Astrocyte (in vitro differentiated cells and primary cell): Measurements from ENCODE around the gene MAJIN. TPM values are rescaled to one million over a fixed set of nuclear protein-coding genes. Genes with fewer than 3 reads are reported as not detected.

Experiments
- DNase-seq: peaks from one replicate; pipeline ENCODE4 v3.0.0-alpha.2; 2010; ENCODE audit warnings: low read depth
- FAIRE-seq: peaks from 2 replicates; lab custom pipeline; 2011; peaks lifted over from hg19 to GRCh38; lab: Jason Lieb, UNC
- H2AFZ ChIP-seq: 2 replicates; pipeline ENCODE4 v1.6.0; 2012; ENCODE audit warnings: low read depth, low read length, inconsistent platforms
- H3K27ac ChIP-seq: 2 replicates; pipeline ENCODE4 v1.5.1; 2011; ENCODE audit warnings: low read depth, low read length, inconsistent platforms
- H3K27me3 ChIP-seq: 2 replicates; pipeline ENCODE4 v1.6.0; 2011; ENCODE audit warnings: low read length, inconsistent platforms; ENCODE audit not compliant: insufficient read depth
- H3K36me3 ChIP-seq: 2 replicates; pipeline ENCODE4 v1.5.1; 2011; ENCODE audit warnings: low read length, inconsistent platforms; ENCODE audit not compliant: insufficient read depth
- H3K4me1 ChIP-seq: 2 replicates; pipeline ENCODE4 v1.5.1; 2011; ENCODE audit warnings: low read length, inconsistent platforms; ENCODE audit not compliant: insufficient read depth
- H3K4me2 ChIP-seq: 2 replicates; pipeline ENCODE4 v1.6.0; 2012; ENCODE audit warnings: low read length, inconsistent platforms
- H3K4me3 ChIP-seq: 2 replicates; pipeline ENCODE4 v1.5.1; 2011; ENCODE audit warnings: low read depth, mild to moderate bottlenecking, low read length, inconsistent platforms; ENCODE audit not compliant: insufficient read depth
- H3K79me2 ChIP-seq: 2 replicates; pipeline ENCODE4 v1.6.0; 2012; ENCODE audit warnings: mild to moderate bottlenecking, low read length, inconsistent platforms; ENCODE audit not compliant: insufficient read depth
- H3K9ac ChIP-seq: 2 replicates; pipeline ENCODE4 v1.6.0; 2012; ENCODE audit warnings: mild to moderate bottlenecking, low read length, inconsistent platforms
- H3K9me3 ChIP-seq: 2 replicates; pipeline ENCODE4 v1.5.1; 2012; ENCODE audit warnings: low read depth, mild to moderate bottlenecking, low read length, inconsistent platforms; ENCODE audit not compliant: insufficient read depth
- H4K20me1 ChIP-seq: 2 replicates; pipeline ENCODE4 v1.6.0; 2012; ENCODE audit warnings: low read length, inconsistent platforms; ENCODE audit not compliant: insufficient read depth
- H3K27ac Mint-ChIP-seq: one replicate; pipeline ENCODE4 v1.8.0; 2021; ENCODE audit warnings: mild to moderate bottlenecking, mixed read lengths; ENCODE audit not compliant: unreplicated experiment
- H3K27me3 Mint-ChIP-seq: one replicate; pipeline ENCODE4 v1.8.0; 2021; ENCODE audit warnings: low read depth, mixed read lengths; ENCODE audit not compliant: unreplicated experiment
- H3K36me3 Mint-ChIP-seq: one replicate; pipeline ENCODE4 v1.8.0; 2021; ENCODE audit warnings: low read depth, mixed read lengths; ENCODE audit not compliant: unreplicated experiment
- H3K4me1 Mint-ChIP-seq: one replicate; pipeline ENCODE4 v1.8.0; 2021; ENCODE audit warnings: low read depth, mixed read lengths; ENCODE audit not compliant: unreplicated experiment
- H3K4me3 Mint-ChIP-seq: one replicate; pipeline ENCODE4 v1.8.0; 2021; ENCODE audit warnings: mild to moderate bottlenecking, moderate library complexity, mixed read lengths; ENCODE audit not compliant: unreplicated experiment
- H3K9me3 Mint-ChIP-seq: one replicate; pipeline ENCODE4 v1.8.0; 2021; ENCODE audit warnings: mild to moderate bottlenecking, mixed read lengths; ENCODE audit not compliant: unreplicated experiment
- CTCF ChIP-seq: IDR thresholded peaks from 2 replicates; pipeline ENCODE4 v1.5.1; 2011; ENCODE audit warnings: low read depth, mild to moderate bottlenecking, inconsistent platforms, low read length, moderate library complexity; ENCODE audit not compliant: insufficient read depth
- EZH2 ChIP-seq: IDR thresholded peaks from 2 replicates; pipeline ENCODE4 v1.6.1; 2012; ENCODE audit warnings: mild to moderate bottlenecking, low read length, inconsistent platforms; ENCODE audit not compliant: insufficient read depth
- total RNA-seq: library from RNA; stranded (reverse); gene quantifications from 2 replicates; pipeline ENCODE4 v1.2.1, GENCODE V29; 2021

MAJIN gene
- total RNA-seq, 1 donor from 2014 or later: not detected

GRCh38 chr11:64891880-64892279 lies 80.0 kb downstream of the MAJIN start:
- Histone ChIP-seq H3K27ac (no peak overlapping the region), H2AFZ (no peak overlapping the region), H3K9ac (no peak overlapping the region), H3K4me3 (no peak overlapping the region), H3K4me2 (no peak overlapping the region), H3K9me3 (no peaks in the 10 kb centered on the region), H3K4me1 (peaks cover 8% of the 10 kb centered on the region), H3K79me2 (no peaks in the 10 kb centered on the region), H3K36me3 (peaks cover 4% of the 10 kb centered on the region), H3K27me3 (no peaks in the 10 kb centered on the region), H4K20me1 (no peaks in the 10 kb centered on the region)
- Mint-ChIP-seq H3K27me3 (peaks cover 2% of the 10 kb centered on the region), H3K4me1 (peaks cover 8% of the 10 kb centered on the region), H3K4me3 (no peak overlapping the region), H3K36me3 (peaks cover 2% of the 10 kb centered on the region), H3K27ac (peak overlapping the region; percentile 62), H3K9me3 (no peaks in the 10 kb centered on the region)
- FAIRE-seq (no peak), DNase-seq (no peak)
- TF ChIP-seq CTCF (no peak), EZH2 (no peak)

GRCh38 chr11:64891215-64891848 lies 80.6 kb downstream of the MAJIN start:
- Histone ChIP-seq H3K9me3 (no peaks in the 10 kb centered on the region), H3K27ac (no peak overlapping the region), H3K4me3 (no peak overlapping the region), H3K4me2 (no peak overlapping the region), H2AFZ (no peak overlapping the region), H3K4me1 (peaks cover 8% of the 10 kb centered on the region), H3K27me3 (no peaks in the 10 kb centered on the region), H3K36me3 (peaks cover 4% of the 10 kb centered on the region), H4K20me1 (no peaks in the 10 kb centered on the region), H3K79me2 (no peaks in the 10 kb centered on the region), H3K9ac (no peak overlapping the region)
- peaks cover 2% of the 10 kb centered on the region for H3K36me3 Mint-ChIP-seq
- DNase-seq: no peak
- peaks cover 2% of the 10 kb centered on the region for H3K27me3 Mint-ChIP-seq
- H3K9me3 Mint-ChIP-seq: no peaks in the 10 kb centered on the region
- H3K4me1 Mint-ChIP-seq: peaks cover 8% of the 10 kb centered on the region
- FAIRE-seq: no peak
- TF ChIP-seq EZH2 (no peak), CTCF (no peak)
- no peak overlapping the region for H3K4me3 Mint-ChIP-seq
- no peak overlapping the region for H3K27ac Mint-ChIP-seq

GRCh38 chr11:64890522-64890939 lies 81.4 kb downstream of the MAJIN start:
- Mint-ChIP-seq H3K4me1 (peaks cover 14% of the 10 kb centered on the region), H3K9me3 (no peaks in the 10 kb centered on the region), H3K27ac (no peak overlapping the region), H3K27me3 (peaks cover 2% of the 10 kb centered on the region), H3K4me3 (no peak overlapping the region), H3K36me3 (peaks cover 2% of the 10 kb centered on the region)
- H3K27me3 ChIP-seq: no peaks in the 10 kb centered on the region
- DNase-seq (no peak), FAIRE-seq (no peak)
- H2AFZ ChIP-seq: no peak overlapping the region
- peaks cover 8% of the 10 kb centered on the region for H3K4me1 ChIP-seq
- no peaks in the 10 kb centered on the region for H4K20me1 ChIP-seq
- no peaks in the 10 kb centered on the region for H3K79me2 ChIP-seq
- H3K36me3 ChIP-seq: no peaks in the 10 kb centered on the region
- H3K27ac ChIP-seq: no peak overlapping the region
- TF ChIP-seq EZH2 (no peak), CTCF (no peak)
- H3K9ac ChIP-seq: no peak overlapping the region
- H3K4me3 ChIP-seq: no peak overlapping the region
- H3K4me2 ChIP-seq: no peak overlapping the region
- no peaks in the 10 kb centered on the region for H3K9me3 ChIP-seq
